ENCODE measurements around the gene MED12L.

The MED12L gene

DNA sequence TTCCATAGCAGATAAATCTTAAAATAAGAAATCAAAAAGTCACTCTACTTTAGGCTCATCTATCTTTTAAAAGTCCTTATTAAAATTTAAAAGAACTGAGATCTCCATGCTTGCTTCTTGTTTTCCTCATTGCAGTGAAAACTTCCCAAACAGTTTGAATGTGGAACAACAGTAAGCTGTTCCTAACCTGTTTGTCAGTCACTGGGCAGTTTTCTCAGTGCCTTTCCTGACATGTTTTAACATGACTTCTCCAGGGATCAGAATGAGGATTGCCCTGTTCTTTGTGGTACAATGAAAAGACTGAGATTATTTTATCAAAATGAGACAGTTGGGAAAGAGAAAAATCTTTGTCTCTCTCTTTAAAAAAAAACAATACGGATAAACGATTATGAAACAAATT lies 230.4 kb downstream of the MED12L start:
- TF ChIP-seq CTCF (IDR thresholded peaks at IDR 0.05; ENCODE audit: low read depth, low read length) = no peak
- H3K36me3 ChIP-seq = no peaks in the 10 kb centered on the region
- no peak overlapping the region for H3K4me3 ChIP-seq (ENCODE audit: low read depth, low read length)
- DNase-seq = no peak
- no peaks in the 10 kb centered on the region for H3K27me3 ChIP-seq
- H3K4me1 ChIP-seq = no peaks in the 10 kb centered on the region; the same call in 1 of the 2 replicates
- H3K9me3 ChIP-seq = no peaks in the 10 kb centered on the region

GRCh38 chr3:151316267-151316991 lies 231.0 kb downstream of the MED12L start, which contains the start of gene GPR87:
Gene GPR87 (minus strand): TSS chr3:151316820. CDS start chr3:151300100, 16,720 bp downstream.
- no peak for TF ChIP-seq CTCF (IDR thresholded peaks at IDR 0.05; ENCODE audit: low read depth, low read length)
- H3K4me3 ChIP-seq (ENCODE audit: low read depth, low read length) = no peak within 1 kb of the TSS
- no peaks in the 10 kb centered on the region for H3K27me3 ChIP-seq
- H3K36me3 ChIP-seq = no peaks in the 10 kb centered on the region
- no peaks in the 10 kb centered on the region for H3K9me3 ChIP-seq
- no peaks in the 10 kb centered on the region; the same call in 1 of the 2 replicates for H3K4me1 ChIP-seq
- no peak for DNase-seq

GRCh38 chr3:151318313-151318712 lies 232.8 kb downstream of the MED12L start:
- no peak for TF ChIP-seq CTCF (IDR thresholded peaks at IDR 0.05; ENCODE audit: low read depth, low read length)
- Histone ChIP-seq H3K9me3 (no peaks in the 10 kb centered on the region), H3K4me1 (no peaks in the 10 kb centered on the region; the same call in 1 of the 2 replicates), H3K27me3 (no peaks in the 10 kb centered on the region), H3K36me3 (no peaks in the 10 kb centered on the region), H3K4me3 (ENCODE audit: low read depth, low read length) (no peak overlapping the region)
- no peak for DNase-seq

DNA sequence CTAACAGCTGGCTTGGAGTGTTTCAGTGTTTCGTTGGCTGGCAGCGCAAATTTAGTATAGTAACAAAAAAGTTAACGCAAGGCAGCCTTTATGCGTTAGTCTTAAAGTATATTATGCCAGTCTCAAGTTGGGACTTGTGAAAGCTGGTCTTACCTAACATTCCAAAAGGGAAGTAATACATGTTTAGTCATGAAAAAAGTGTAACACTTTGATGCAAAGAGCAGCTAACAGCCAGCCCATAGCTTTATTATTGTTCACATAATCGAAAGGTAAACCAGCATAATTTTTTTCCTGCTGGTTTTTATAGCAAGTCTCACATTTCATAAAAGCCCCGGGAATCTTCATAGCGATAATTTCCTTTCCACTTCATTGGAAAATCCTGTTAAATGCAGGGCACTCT lies 233.5 kb downstream of the MED12L start:
- H3K4me3 ChIP-seq (ENCODE audit: low read depth, low read length) = no peak overlapping the region
- H3K27me3 ChIP-seq = no peaks in the 10 kb centered on the region
- H3K4me1 ChIP-seq = no peaks in the 10 kb centered on the region; the same call in 1 of the 2 replicates
- no peak for TF ChIP-seq CTCF (IDR thresholded peaks at IDR 0.05; ENCODE audit: low read depth, low read length)
- no peaks in the 10 kb centered on the region for H3K9me3 ChIP-seq
- no peak for DNase-seq
- H3K36me3 ChIP-seq = no peaks in the 10 kb centered on the region

DNA sequence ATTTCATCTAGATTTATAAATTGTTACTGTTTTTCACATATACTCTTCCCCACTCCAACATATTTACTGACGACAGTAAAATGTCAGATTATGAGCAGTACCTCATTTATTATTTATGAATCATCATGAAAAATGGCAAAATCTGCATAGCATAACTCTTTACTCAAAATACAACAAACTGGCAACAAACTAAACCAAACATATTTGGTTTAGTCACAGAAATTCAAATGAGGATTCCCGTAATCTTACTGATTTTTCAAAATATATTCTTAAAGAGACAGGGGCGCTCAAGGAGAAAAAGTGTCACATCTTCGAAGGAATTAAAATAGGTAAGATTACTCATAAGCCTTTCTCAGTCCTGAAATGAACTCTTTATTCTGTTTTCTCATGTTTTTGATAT lies 234.2 kb downstream of the MED12L start:
- Histone ChIP-seq H3K27me3 (no peaks in the 10 kb centered on the region), H3K4me3 (ENCODE audit: low read depth, low read length) (no peak overlapping the region), H3K4me1 (no peaks in the 10 kb centered on the region; the same call in 1 of the 2 replicates), H3K9me3 (no peaks in the 10 kb centered on the region), H3K36me3 (no peaks in the 10 kb centered on the region)
- no peak for TF ChIP-seq CTCF (IDR thresholded peaks at IDR 0.05; ENCODE audit: low read depth, low read length)
- DNase-seq = no peak

GRCh38 chr3:151320131-151320530 lies 234.7 kb downstream of the MED12L start:
- TF ChIP-seq CTCF (IDR thresholded peaks at IDR 0.05; ENCODE audit: low read depth, low read length) = no peak
- no peak for DNase-seq
- Histone ChIP-seq H3K9me3 (no peaks in the 10 kb centered on the region), H3K4me3 (ENCODE audit: low read depth, low read length) (no peak overlapping the region), H3K36me3 (no peaks in the 10 kb centered on the region), H3K27me3 (no peaks in the 10 kb centered on the region), H3K4me1 (no peaks in the 10 kb centered on the region; the same call in 1 of the 2 replicates)
